Measurements from ENCODE around the gene EDIL3.

DNA sequence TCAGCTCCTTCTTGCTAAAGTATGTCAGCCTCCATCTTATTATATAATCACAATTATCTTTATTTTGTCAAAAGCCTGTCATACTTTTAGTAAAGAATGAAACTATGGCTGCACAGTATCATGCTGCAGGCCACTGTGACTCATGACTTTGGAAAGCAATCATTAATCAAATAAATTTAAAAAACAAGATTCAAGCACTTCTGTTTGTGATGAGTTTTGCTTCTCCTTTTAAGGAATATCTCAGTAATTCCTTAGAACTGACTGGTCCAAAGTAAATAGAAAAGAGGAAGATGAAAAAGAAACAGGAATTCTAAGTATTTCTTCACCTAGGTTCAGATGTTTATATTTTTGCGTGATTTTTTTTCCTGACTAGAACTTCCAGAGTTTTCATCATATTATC is 83.1 kb downstream of the EDIL3 start:
- TF ChIP-seq, protein P1, sequence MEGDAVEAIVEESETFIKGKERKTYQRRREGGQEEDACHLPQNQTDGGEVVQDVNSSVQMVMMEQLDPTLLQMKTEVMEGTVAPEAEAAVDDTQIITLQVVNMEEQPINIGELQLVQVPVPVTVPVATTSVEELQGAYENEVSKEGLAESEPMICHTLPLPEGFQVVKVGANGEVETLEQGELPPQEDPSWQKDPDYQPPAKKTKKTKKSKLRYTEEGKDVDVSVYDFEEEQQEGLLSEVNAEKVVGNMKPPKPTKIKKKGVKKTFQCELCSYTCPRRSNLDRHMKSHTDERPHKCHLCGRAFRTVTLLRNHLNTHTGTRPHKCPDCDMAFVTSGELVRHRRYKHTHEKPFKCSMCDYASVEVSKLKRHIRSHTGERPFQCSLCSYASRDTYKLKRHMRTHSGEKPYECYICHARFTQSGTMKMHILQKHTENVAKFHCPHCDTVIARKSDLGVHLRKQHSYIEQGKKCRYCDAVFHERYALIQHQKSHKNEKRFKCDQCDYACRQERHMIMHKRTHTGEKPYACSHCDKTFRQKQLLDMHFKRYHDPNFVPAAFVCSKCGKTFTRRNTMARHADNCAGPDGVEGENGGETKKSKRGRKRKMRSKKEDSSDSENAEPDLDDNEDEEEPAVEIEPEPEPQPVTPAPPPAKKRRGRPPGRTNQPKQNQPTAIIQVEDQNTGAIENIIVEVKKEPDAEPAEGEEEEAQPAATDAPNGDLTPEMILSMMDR (IDR thresholded peaks at IDR 0.05 in 2 of 3, conservative IDR thresholded peaks at IDR 0.05 in 1 of 3; ENCODE audit: borderline replicate concordance in 1 of 3, insufficient read depth in 1 of 3, low read depth in 2 of 3, low read length in 2 of 3): no peak
- TF ChIP-seq, protein P2, sequence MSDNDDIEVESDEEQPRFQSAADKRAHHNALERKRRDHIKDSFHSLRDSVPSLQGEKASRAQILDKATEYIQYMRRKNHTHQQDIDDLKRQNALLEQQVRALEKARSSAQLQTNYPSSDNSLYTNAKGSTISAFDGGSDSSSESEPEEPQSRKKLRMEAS (IDR thresholded peaks at IDR 0.05): no peak
- TF ChIP-seq POLR2AphosphoS5 (IDR thresholded peaks at IDR 0.05; ENCODE audit: low read depth, low read length): no peak
- no peak for TF ChIP-seq FOSL1 (IDR thresholded peaks at IDR 0.05; ENCODE audit: low read depth)
- no peak for TF ChIP-seq SRF (IDR thresholded peaks at IDR 0.05; ENCODE audit: low read depth)
- TF ChIP-seq TCF7L2 (IDR thresholded peaks at IDR 0.05; ENCODE audit: borderline replicate concordance, extremely low read depth, insufficient read depth, insufficient read length): no peak
- TF ChIP-seq EGR1 (IDR thresholded peaks at IDR 0.05; ENCODE audit: low read depth): no peak
- no peak for TF ChIP-seq SIN3A (IDR thresholded peaks at IDR 0.05; ENCODE audit: low read depth)
- TF ChIP-seq ZNF274 (IDR thresholded peaks at IDR 0.05; ENCODE audit: low read depth, low read length): no peak

All from HCT116 (cell line).